ENCODE results near the gene EIF3A.

- TF ChIP-seq POLR2A (IDR thresholded peaks at IDR 0.05) (no peak), CTCF (IDR thresholded peaks at IDR 0.05) (no peak)
Observed at GRCh38 chr10:119041326-119041725, 39.3 kb downstream of the EIF3A start.
